GM12878 (cell line): ENCODE data around the gene PRDM2. TPM values are rescaled to one million over a fixed set of nuclear protein-coding genes. Genes with fewer than 3 reads are reported as not detected.
"Not testable (repeated sequence)": the region's sequence is repeated elsewhere in the genome, so short reads cannot be mapped to it uniquely, and the experiment has no call there.

Experiments
- ATAC-seq: fragments of 200-7000 bp; cut with Tn5 transposase; 3 replicates; pipeline ENCODE4 v1.9.1; 2020; ENCODE audit warnings: mild to moderate bottlenecking, moderate library complexity
- BruUV-seq: library from RNA; stranded (reverse); fragments of 400-500 nt; replicated peaks from 2 replicates; lab custom pipeline; 2021; lab: Mats Ljungman, UMichigan
- CTCF ChIA-PET: fragments of 300-600 bp; sonication (Branson Sonifier 250); formaldehyde crosslinking; extraction: SDS; loops from one replicate; lab custom pipeline; 2021; ENCODE audit warnings: inconsistent platforms; lab: Yijun Ruan, JAX
- POLR2A ChIA-PET: fragments of 350-600 bp; formaldehyde crosslinking; extraction: SDS; loops from one replicate; lab custom pipeline; 2021; ENCODE audit warnings: inconsistent platforms; lab: Charles Lee
- RAD21 ChIA-PET: fragments of 300-600 bp; sonication (Branson Sonifier 250); formaldehyde crosslinking; loops from one replicate; lab custom pipeline; 2023; ENCODE audit warnings: antibody characterized with exemption; ENCODE audit not compliant: unreplicated experiment; lab: Charles Lee
- SMC1A ChIA-PET: fragments of 300-600 bp; sonication (Branson Sonifier 250); formaldehyde crosslinking; loops from one replicate; lab custom pipeline; 2023; ENCODE audit not compliant: unreplicated experiment, uncharacterized antibody; lab: Charles Lee
- DNase-seq: peaks from one replicate; pipeline ENCODE4 v3.0.0-alpha.2; 2011; ENCODE audit warnings: low read depth, low spot score
- FAIRE-seq: peaks from 3 replicates; lab custom pipeline; 2011; peaks lifted over from hg19 to GRCh38; lab: Jason Lieb, UNC
- H2AFZ ChIP-seq: 2 replicates; pipeline ENCODE4 v1.6.0; 2011; ENCODE audit warnings: low read depth, low read length, control low read depth; ENCODE audit not compliant: control insufficient read depth
- H3K27ac ChIP-seq: 2 replicates; pipeline ENCODE4 v1.5.1; 2011; ENCODE audit warnings: control low read depth; ENCODE audit not compliant: control insufficient read depth, insufficient read depth
- H3K27me3 ChIP-seq, 2 experiments: replicated peaks in 1 of 2; 2 replicates each; pipeline versions ENCODE4 v1.6.0 to v1.6.1; 2011; ENCODE audit warnings: low read length in 1 of 2; ENCODE audit not compliant: control insufficient read depth in 2 of 2, insufficient read depth in 2 of 2
- H3K36me3 ChIP-seq, 2 experiments: 2 replicates each; pipeline ENCODE4 v1.5.1; 2011; ENCODE audit warnings: low read length in 1 of 2; ENCODE audit not compliant: control insufficient read depth in 2 of 2, insufficient read depth in 2 of 2
- H3K4me1 ChIP-seq: 2 replicates; pipeline ENCODE4 v1.6.1; 2011; ENCODE audit warnings: mild to moderate bottlenecking, low read length, moderate library complexity, mixed read lengths; ENCODE audit not compliant: control insufficient read depth, insufficient read depth
- H3K4me2 ChIP-seq: 2 replicates; pipeline ENCODE4 v1.6.0; 2011; ENCODE audit warnings: control low read depth; ENCODE audit not compliant: control insufficient read depth, insufficient read depth
- H3K4me3 ChIP-seq: fragments of 200-600 bp; sonication (generic); 2 replicates; pipeline ENCODE4 v1.5.1; 2016
- H3K79me2 ChIP-seq: 2 replicates; pipeline ENCODE4 v1.6.0; 2011; ENCODE audit warnings: low read length; ENCODE audit not compliant: control insufficient read depth, insufficient read depth
- H3K9ac ChIP-seq: 2 replicates; pipeline ENCODE4 v1.8.0; 2011; ENCODE audit warnings: low read length, control low read depth, mixed read lengths; ENCODE audit not compliant: control insufficient read depth, insufficient read depth
- H3K9me3 ChIP-seq: replicated peaks from 3 replicates; pipeline ENCODE4 v1.5.1; 2011; ENCODE audit warnings: mild to moderate bottlenecking, low read length; ENCODE audit not compliant: control insufficient read depth, insufficient read depth
- H4K20me1 ChIP-seq: 2 replicates; pipeline ENCODE4 v1.6.0; 2011; ENCODE audit not compliant: control insufficient read depth, insufficient read depth
- BACH1 ChIP-seq: fragments of 450-650 bp; IDR thresholded peaks from 2 replicates; pipeline ENCODE4 v1.6.1; 2017; ENCODE audit warnings: mild to moderate bottlenecking, borderline replicate concordance
- CHD2 ChIP-seq: IDR thresholded peaks from 2 replicates; pipeline ENCODE4 v1.6.1; 2011; ENCODE audit warnings: low read depth, low read length, improper control_type of control experiment, borderline replicate concordance
- KAT2A ChIP-seq: conservative IDR thresholded peaks from 2 replicates; pipeline ENCODE4 v1.6.1; 2011; ENCODE audit warnings: low read depth, low read length; ENCODE audit not compliant: control insufficient read depth
- NFIC ChIP-seq: IDR thresholded peaks from 2 replicates; pipeline ENCODE4 v1.6.1; 2012; ENCODE audit warnings: low read depth, mild to moderate bottlenecking, inconsistent platforms, low read length, moderate library complexity
- PAX5 ChIP-seq: IDR thresholded peaks from 2 replicates; pipeline ENCODE4 v1.6.1; 2011; ENCODE audit warnings: low read depth, low read length, borderline replicate concordance
- POLR2AphosphoS2 ChIP-seq: IDR thresholded peaks from 2 replicates; pipeline ENCODE4 v1.6.1; 2011; ENCODE audit warnings: low read depth, mild to moderate bottlenecking, low read length, improper control_type of control experiment, moderate library complexity
- SMAD1 ChIP-seq: fragments of 450-650 bp; IDR thresholded peaks from 2 replicates; pipeline ENCODE4 v1.6.1; 2018; ENCODE audit warnings: mild to moderate bottlenecking, low read depth; ENCODE audit not compliant: partially characterized antibody
- SREBF2 ChIP-seq: IDR thresholded peaks from 2 replicates; pipeline ENCODE4 v1.6.1; 2012; ENCODE audit warnings: mild to moderate bottlenecking, low read length
- TAF1 ChIP-seq: IDR thresholded peaks from 2 replicates; pipeline ENCODE4 v1.6.1; 2011; ENCODE audit warnings: mild to moderate bottlenecking, low read depth, low read length, borderline replicate concordance
- WGBS: methylation state at CpG from one replicate; pipeline ENCODE4 v1.1.6; 2016; ENCODE audit warnings: low lambda C conversion rate; ENCODE audit not compliant: insufficient replicate concordance, insufficient coverage; ENCODE audit errors: missing lambda C conversion rate; 5-methylcytosine and 5-hydroxymethylcytosine counted together
- in situ Hi-C: fragments of 300-500 bp; cut with MboI; formaldehyde crosslinking; loops from 9 replicates; pipeline ENCODE4 v1.14.3; 2018; ENCODE audit warnings: mixed read lengths
- intact Hi-C: fragments of 100-400 bp; cut with micrococcal nuclease; formaldehyde crosslinking; loops from one replicate; pipeline ENCODE4 v1.14.2; 2022; ENCODE audit not compliant: unreplicated experiment
- polyA plus RNA-seq, 11 experiments: library from polyadenylated mRNA; depleted of rRNA in 4 of 11; unstranded in 6 of 11; stranded (reverse) in 5 of 11; fragments of >200 nt; fragmentation: Nextera tagmentation in 4 of 11; fragmentation: Illumina TruSeq in 1 of 11; extraction: Ambion mirVana in 4 of 11; extraction: Trizol in 1 of 11; gene quantifications; 1 replicate in 1 of 11; 2 replicates in 10 of 11; pipeline versions ENCODE4 v1.2.1 to v1.2.3, GENCODE V29; 2011 to 2016; ENCODE audit warnings: inconsistent platforms in 2 of 11, missing spikeins in 2 of 11, low read depth in 1 of 11
- total RNA-seq, 4 experiments: library from RNA; depleted of rRNA in 3 of 4; stranded (reverse); fragments of >200 nt in 3 of 4; fragmentation: Illumina TruSeq in 1 of 4; extraction: Trizol in 1 of 4; gene quantifications; 2 replicates each; pipeline versions ENCODE4 v1.2.1 to v1.2.3, GENCODE V29; 2013 to 2021

The PRDM2 gene
- total and polyA plus RNA-seq, 10 of the 15 experiments (the other 5 are each of a cell fraction or from before 2014, with no cell fraction given) = 8.4 to 45.1 (median 23.5) TPM

- no peak overlapping the region for H3K4me3 ChIP-seq
- no peak overlapping the region for H3K9ac ChIP-seq
- ATAC-seq (no peak), FAIRE-seq (no peak), DNase-seq (no peak)
- in situ Hi-C loops (no loop called here), intact Hi-C loops (no loop called here)
- 29% methylated on average over 3 of the region's 3 CpGs for WGBS
- no peak overlapping the region for H2AFZ ChIP-seq
- no peaks in the 10 kb centered on the region for H4K20me1 ChIP-seq
- no peak overlapping the region for H3K4me2 ChIP-seq
- H3K79me2 ChIP-seq = no peaks in the 10 kb centered on the region
- no TSS peak for BruUV-seq
- ChIA-PET RAD21 (interaction anchor here (1.5 kb wide), 1 partner anchor 46 kb away, joined by 3 read pairs; no protein-coding TSS in a partner anchor), POLR2A (no interaction called here), CTCF (interaction anchor here (0.9 kb wide), 1 partner anchor 14 kb away, joined by 4 read pairs; no protein-coding TSS in a partner anchor), SMC1A (interaction anchor here (0.9 kb wide), 2 partner anchors 10 to 78 kb away, joined by 3 read pairs; no protein-coding TSS in a partner anchor)
- H3K9me3 ChIP-seq = peaks cover 4% of the 10 kb centered on the region; the same call in 1 of the 3 replicates
- no peaks in the 10 kb centered on the region for H3K36me3 ChIP-seq
- no peak overlapping the region for H3K27ac ChIP-seq
- TF ChIP-seq CHD2 (no peak), PAX5 (no peak), POLR2AphosphoS2 (no peak), KAT2A (no peak), BACH1 (no peak), SREBF2 (no peak), SMAD1 (no peak), NFIC (no peak), TAF1 (no peak)
- no peaks in the 10 kb centered on the region for H3K4me1 ChIP-seq
- no peaks in the 10 kb centered on the region for H3K27me3 ChIP-seq
Observed at GRCh38 chr1:13679651-13680050, 20.3 kb upstream of the PRDM2 start.

GRCh38 chr1:13680609-13681008 is 19.4 kb upstream of the PRDM2 start:
- in situ Hi-C loops, H3K9ac ChIP-seq, H3K4me2 ChIP-seq, SMC1A ChIA-PET, BruUV-seq, POLR2A ChIA-PET, H3K9me3 ChIP-seq, H3K27me3 ChIP-seq, H3K4me1 ChIP-seq, FAIRE-seq, DNase-seq, H3K4me3 ChIP-seq, H3K79me2 ChIP-seq, CTCF ChIA-PET, H3K27ac ChIP-seq, ATAC-seq, intact Hi-C loops, H3K36me3 ChIP-seq, RAD21 ChIA-PET, H2AFZ ChIP-seq, H4K20me1 ChIP-seq: not testable (repeated sequence)
- 71% methylated on average over 9 of the region's 9 CpGs for WGBS
